Stimulated activated CD8-positive, alpha-beta memory T cell treated with anti-CD3 and anti-CD28 coated beads, Interleukin-4, amount 100 ng/mL, for 4 hours (primary cell): ENCODE results near the gene CLECL1.
"Not testable (repeated sequence)": the region's sequence is repeated elsewhere in the genome, so short reads cannot be mapped to it uniquely, and the experiment has no call there.

Experiments
- DNase-seq, 2 donors: peaks; one replicate each; pipeline ENCODE4 v3.0.0-alpha.2; 2020; ENCODE audit warnings: low read depth in 2 of 2, low spot score in 1 of 2

CLECL1 gene

DNA sequence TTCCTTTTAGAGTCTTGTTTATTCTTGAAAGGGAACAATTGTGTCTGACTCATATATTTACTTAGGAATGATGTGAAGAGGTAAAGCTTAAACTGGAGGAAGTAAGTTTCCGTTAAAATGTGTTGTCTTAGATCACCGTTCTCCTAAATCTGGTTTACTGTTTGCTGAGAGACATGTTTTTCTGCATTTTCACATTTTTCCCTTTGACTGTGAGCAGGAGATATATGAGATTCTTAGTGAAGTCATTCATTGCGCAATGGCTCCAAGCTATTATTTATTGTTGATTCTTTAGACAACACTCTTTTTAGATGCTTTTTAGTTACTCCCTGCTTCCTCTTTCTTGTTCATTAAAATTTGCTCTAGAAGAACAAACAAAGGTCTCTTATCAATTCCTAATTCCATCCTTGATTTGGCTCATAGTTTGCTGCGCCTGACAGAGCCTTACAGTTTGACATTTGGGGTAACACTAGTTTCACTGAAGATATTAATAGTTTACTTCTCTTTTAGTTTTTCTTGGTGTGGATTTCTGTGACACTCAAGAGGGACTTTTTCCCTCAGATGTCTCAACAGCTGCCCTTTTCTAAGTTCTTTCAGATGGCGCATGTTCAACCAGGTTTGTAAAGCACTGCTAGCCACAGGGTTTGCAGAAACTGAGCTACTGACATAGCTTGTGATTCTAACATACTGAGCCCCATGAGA, 11.4 kb downstream of the CLECL1 start:
- no peak for DNase-seq

DNA sequence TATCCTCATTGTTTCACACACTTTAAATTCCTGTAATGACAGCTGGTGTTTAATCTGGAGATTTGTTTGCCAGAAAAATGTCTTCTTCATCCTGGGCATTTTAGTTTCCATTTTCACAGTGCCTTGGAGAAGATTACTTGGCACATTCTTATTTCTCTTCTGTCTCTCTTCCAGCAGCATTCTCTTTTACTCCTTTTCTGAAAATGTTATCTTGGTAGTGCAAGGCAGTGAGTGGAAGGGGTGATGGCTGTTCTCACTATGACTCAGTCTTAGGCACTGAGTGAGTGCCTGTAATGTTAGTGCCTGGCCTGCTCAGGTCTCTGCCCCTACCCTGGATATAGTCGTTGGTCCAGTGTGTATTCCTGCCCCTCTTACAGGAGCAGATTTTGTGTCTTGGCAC, 13.1 kb downstream of the CLECL1 start:
- no peak for DNase-seq

- no peak for DNase-seq
Observed at GRCh38 chr12:9718968-9719367, 13.9 kb downstream of the CLECL1 start.

DNA sequence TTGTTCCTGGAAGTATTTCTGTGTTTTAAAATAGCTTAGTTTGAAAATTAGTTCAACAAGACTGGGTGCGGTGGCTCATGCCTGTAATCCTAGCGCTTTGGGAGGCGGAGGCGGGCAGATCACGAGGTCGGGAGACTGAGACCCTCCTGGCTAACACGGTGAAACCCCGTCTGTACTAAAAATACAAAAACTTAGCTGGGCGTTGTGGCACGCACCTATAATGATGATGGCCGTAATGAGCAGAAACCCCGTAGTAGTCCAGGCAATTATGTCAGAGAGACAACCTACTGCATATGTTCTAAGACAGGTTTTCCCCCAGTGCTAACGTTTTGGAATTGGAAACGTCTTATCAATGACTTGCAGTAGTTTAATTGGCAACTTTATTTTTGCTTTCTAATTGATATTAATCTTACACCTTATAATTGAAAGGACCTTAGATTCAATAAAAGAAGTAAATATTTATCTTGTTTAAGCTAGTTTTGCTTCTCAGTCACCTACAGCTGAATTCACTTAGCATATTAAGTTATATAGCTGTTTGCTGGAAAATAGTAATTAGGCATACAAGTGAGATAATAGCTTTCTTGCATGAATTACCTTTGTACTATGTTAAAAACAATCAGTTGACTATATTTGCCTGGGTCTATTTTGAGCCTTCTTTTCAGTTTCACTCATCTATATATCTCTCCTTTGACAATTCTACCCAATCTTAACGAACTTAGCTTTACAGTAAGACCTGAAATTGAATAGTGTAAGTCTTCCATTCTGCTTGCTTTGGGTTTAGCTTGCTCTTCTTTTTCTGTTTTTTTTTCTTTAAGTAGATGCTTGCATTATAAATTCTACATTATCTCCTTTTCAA, 15.6 kb downstream of the CLECL1 start:
- DNase-seq, result no peak

GRCh38 chr12:9713032-9713558, 19.8 kb downstream of the CLECL1 start:
- DNase-seq, result not testable (repeated sequence)

GRCh38 chr12:9711664-9712063, 21.2 kb downstream of the CLECL1 start:
- no peak for DNase-seq

DNA sequence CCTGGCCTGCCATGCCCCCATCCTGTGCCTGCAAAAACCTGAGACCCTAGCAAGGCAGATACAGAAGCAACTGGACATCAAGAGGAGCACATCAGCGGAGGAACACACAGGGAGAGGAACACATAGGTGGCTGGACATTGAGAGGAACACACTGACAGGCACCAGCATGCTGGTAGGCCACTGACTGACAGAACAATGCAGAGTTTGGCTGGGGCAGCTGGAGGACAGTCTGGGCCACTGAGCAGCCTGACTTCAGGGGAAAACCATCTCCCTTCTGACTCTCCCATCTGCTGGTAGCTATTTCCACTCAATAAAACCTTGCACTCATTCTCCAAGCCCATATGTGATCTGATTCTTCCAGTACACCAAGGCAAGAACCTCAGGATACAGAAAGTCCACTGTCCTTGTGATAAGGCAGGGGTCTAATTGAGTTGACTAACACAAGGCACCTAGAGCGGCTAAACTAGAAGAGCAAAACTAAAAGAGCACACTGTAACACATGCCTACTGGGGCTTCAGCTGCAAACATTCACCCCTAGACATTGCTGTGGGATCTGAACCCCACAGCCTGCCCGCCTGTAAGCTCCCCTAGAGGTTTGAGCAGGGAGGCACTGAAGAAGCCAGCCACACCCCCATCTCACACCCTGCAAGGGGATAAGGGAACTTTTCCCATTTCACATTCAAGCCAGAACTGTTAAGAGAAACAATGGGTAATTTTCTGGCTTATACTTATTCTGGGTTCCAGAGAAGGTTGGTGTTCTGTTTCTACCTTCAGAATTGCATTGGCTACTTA, 22.1 kb downstream of the CLECL1 start:
- no peak for DNase-seq

DNA sequence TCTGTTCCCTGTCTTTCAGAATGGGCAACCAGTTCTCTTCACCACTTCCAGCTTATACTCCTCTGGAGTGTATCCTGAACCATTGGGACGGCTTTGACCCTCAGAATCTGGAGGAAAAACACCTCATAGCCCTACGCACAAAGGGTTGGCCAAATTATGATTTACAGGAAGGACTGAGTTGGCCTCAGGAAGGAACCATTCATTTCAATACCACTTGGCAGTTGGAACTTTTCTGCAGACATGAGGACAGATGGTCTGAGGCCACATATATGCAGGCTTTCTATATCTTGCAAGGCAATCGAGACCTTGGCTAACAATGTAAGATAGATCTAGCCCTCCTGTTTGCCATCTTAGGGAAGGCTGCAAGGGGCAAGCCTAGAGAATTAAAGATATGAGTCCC, 24.0 kb downstream of the CLECL1 start:
- no peak for DNase-seq

GRCh38 chr12:9707864-9708808, 24.8 kb downstream of the CLECL1 start:
- peak; percentile 33 to 38 for DNase-seq

GRCh38 chr12:9707356-9707755, 25.5 kb downstream of the CLECL1 start:
- DNase-seq, result no peak

- no peak for DNase-seq
Observed at GRCh38 chr12:9706086-9706685, 26.7 kb downstream of the CLECL1 start.

DNA sequence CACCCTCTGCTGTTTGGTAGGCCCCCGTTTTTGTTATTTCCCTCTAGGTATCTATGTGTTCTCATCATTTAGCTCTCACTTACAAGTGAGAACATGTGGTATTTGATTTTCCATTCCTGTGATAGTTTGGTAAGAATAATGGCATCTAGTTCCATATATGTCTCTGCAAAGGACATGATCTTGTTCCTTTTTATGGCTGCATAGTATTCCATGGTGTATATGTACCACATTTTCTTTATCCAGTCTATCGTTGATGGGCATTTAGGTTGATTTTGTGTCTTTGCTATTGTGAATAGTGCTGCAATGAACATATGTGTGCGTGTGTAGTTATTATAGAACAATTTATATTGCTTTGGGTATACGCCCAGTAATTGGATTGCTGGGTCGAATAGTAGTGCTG, 28.3 kb downstream of the CLECL1 start:
- DNase-seq, result not testable (repeated sequence)

DNA sequence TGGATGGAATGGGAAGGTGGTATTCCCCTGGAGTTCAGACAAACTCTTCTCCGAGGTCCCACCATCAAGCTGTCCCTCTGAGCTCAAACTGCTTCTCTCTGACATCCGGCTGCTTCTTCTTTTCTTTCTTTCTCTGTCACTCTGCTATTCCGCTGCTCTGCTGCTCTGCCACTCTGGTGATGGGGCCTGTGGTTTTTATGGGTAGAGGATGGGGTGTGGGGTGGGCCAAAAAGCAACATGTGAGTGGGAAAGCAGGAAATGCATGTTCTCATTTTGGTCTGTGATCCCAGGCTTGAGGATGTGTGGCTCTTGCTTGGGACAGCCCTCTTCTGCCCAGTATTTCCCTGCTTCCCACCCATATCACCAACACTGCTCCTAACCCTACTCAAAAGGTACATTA, 30.6 kb downstream of the CLECL1 start:
- DNase-seq, result no peak

DNA sequence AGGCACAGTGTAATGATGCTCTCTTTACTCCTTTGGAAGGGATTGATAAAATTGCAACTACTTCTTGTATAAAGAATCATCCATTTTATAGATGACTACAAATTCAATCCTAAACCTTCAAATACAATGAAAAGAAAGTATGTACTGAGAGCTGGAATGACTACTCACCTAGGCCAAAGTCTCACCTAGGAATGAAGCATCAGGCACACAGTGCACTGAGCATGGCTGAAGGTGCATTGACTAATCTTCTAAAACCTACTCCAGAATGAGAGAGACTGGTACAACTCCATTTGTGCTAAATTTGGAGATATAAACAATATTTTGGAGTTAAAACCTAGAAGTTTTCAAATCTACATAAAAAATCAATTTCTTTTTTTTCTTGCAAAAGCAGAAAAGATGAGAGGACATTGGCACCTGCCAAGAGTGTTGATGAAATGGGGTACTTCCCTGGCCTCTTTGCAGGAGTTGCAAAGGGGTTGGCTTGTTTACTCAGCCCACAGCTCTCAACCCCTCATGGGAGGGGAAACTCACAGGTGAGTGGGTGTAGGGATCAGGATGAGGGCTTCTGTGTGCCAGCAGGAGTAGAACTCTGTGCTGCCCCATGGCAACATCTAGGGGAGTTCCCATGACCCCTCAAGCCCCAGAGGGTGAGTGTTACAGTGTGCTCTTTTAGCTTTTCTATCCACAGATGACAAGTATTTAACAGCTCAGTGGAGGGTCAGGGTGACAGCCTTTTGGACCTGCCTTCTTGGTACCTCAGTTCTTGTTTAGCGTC, 31.3 kb downstream of the CLECL1 start:
- DNase-seq, result no peak

GRCh38 chr12:9700606-9700956, 32.3 kb downstream of the CLECL1 start:
- no peak for DNase-seq

DNA sequence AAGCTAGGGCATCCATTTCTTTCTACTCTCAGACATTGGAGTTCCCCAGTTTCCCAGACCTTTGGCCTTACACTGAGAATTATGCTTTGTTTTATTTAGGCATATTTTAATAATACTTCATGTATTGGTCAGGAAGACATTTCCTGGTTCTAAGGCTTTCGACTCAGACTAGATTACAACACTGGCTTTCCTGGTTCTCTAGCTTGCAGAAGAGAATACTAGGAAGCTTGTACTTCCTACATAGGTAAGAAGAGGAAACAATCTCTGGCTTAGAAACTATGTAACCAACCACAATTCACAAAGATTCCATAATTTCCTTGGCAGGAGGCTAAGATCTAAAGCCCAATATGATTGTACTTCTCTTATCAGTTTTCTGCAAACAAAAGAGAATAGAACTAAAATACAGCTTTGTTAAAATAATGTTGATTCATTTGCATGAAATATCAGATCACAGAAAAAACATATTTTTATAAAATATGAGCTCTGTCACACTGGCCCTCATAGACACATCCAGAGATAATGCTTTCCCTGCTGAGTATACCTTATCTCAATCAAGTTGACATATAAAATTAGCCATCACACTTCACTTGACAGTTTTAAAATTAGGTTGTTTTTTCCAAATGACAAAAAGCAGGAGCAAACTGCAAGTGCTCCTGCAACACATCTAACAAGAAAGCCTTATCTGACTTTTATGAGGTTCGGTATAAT, 32.8 kb downstream of the CLECL1 start:
- DNase-seq, result no peak

DNA sequence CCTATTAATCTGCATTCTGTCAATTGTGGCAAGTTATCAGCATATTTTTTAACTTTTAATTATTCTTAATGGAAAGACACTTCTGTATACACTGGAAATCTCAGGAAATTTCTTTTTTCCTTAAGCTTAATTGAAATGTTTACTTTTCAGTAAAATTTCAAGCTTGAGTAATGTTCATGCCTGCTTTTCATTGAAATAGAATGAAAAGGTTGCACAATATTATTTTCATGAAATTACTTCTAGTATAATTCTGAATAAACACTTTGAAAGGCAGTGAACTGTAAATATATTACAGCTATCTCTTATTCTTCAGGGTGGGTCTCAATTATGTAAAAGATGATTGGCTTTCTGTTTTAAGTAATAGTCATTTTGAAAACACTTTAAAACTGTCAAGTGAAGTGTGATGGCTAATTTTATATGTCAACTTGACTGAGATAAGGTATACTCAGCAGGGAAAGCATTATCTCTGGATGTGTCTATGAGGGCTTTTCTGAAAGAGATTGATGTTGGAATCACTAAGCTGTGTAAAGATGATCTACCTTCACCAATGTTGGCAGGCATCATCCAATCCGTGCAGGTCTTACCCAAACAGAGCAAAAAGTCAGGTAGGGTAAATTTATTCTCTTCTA, 33.5 kb downstream of the CLECL1 start:
- DNase-seq, result no peak

GRCh38 chr12:9698681-9699080, 34.2 kb downstream of the CLECL1 start:
- no peak for DNase-seq
